ENCODE measurements around the gene LCP2.
A peak's percentile ranks its signal among the peaks of the same experiment; 100 is the strongest.
"Not testable (repeated sequence)": the region's sequence is repeated elsewhere in the genome, so short reads cannot be mapped to it uniquely, and the experiment has no call there.

Gene LCP2

DNA sequence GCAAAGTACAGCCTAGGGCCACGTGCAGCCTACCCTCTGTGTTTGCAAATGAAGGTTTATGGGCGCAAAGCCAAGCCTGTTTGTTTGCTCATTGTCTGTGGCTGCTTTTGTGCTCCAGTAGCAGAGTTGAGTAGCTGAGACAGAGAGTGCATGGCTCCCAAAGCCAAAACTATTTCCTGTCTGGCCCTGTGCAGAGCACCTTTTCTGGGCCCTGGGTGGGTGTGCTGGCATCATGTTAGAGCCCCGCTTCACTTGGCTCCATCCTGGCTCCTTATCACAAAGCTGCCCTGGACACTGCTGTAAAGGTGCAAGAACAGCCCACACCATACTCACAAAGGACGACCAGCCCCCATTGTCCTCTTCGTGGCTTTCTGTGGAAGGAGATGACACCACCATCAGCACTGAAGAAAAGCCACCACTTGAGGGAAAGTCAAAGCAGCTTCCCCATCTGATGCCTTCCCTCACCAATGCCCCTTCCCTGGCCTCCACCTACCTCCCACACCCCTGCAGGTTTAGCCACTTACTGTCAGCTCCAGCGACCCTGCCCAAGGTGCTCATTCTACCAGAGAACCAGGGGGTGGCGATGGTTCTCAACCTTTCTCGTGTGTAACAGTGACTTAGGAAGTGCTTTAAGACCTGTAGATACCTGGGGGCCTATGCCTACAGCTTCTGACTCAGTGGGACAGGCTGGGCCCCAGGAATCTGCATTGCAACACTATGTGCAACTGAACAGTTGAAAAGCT lies 23.4 kb downstream of the LCP2 start:
- no peak for DNase-seq

DNA sequence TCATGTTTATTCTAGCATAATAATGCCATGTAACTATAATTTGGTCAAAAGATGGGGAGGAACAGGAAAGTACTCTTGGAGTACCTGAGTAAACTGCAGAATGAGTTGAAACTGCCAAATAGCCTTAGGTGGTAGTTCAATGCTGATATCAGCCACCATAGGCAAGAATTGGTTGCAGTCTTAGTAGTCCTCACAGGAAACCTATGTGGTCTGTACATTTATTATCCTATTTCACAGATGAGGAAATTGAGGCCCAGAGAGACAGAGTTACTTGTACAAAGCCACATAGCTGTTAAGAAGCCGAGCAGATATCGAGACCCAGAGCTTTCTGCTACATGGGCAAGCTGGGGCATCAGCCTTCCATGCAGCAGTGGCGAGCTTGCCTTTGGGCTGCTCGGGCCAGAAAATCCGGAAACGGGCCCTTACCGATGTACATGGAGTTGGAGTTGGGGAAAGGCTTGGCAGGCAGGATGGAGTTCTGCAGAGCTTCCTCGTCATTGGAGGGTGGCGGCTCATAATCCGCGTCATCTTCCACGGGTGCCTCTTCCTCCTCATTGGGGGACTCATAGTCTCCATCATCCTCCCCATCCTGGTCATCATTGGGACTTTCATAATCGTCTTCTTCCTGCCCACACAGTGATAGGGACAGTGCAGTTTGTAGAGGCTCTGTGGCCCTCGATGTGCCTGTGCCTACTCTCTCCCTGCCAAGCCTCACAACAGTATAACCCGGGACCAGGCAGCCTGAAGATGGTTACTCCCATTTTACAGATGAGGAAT lies 27.1 kb downstream of the LCP2 start:
- DNase-seq = no peak

DNA sequence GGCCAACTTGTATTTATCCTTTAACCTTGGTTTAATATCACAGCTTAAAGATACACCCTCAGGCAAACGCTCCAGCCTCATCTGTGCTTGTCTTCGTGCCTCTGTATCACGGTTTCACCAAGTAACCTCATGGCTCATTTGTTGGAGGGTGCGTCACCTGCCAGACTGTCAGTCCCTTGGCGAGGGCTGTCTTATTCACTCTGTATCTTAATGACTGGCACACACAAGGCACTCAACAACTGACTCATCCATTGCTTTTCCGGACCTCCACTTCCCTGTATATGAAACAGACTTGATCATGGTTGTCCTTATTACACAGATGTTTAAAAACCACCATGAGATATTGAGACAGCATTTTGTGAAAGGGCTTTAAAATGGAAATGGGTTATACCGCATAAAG lies 28.0 kb downstream of the LCP2 start:
- DNase-seq = no peak

DNA sequence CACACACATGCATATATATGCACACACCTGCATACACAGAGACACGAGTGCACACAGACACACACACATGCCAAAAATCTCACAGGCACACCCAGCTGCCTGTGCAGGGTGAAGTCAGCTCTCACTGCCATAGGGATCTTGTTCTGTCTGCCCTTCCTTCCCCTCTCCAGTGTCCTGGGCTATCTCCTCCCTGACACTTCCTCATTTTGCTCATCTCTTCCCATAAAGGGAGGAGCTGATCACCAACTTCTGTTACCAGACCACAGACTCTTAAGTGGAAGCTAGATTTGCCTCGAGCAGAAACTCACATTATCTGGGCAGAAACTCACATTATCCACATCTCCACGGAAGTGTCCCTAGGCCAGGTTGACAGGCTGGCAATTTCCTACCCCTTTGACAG lies 28.7 kb downstream of the LCP2 start:
- DNase-seq = no peak

DNA sequence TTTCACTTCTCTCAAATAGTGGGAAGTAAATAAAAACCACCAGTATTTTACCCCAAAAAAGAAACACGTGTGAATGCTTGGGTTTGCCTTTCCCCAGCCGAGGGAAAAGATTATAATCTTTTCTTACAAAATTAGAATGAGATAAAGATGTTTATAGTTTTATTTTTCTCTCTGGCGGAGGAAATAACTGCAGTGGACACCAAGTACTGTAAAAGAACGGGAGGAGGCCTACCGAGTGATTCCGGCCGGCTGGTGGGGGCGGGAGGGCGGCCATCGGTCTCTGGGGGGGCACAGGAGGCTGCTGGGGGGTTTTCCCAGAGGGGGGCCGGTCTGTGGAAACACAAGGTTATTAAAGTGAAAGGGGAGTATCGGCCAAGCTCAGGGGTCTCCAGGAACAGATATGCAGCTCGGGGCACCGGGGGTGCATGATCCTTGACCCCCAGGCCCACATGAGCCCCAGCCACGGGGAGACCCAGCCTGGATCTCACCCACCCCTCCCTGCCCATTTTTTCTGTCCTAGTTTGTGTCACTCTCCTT lies 29.4 kb downstream of the LCP2 start:
- no peak for DNase-seq

DNA sequence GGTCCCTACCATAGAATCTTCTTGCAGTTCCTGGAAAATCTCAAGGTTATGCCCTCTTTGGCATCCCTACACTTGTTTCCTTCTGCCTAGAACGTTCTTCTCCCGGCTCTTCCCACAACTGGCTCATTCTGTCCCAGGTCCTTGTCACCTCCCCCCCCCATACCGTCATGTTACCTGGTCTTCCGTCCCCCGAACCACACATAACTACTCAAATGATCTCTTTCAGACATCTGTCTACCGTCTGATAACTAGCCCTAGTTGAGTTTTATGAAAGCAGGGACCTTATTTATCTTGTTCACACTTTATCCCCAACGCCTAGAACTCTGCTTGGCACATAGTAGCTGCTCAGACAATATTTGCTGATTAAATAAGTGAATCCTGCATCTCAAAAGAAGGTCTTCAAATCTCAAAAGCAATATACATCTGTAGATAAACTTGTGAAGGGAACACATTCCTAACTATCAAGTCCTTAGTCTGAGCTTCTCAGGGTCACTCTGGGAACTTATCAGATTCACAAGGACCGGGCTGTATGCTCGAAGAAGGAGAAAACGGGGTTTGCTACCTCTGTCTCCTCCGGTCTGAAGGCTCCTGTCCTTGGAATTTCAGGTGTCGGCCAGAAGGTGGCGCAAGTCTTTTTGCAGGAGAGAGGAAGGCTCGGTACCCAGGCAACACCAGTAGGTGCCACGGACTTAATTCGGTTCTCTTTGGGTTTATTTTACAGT lies 30.0 kb downstream of the LCP2 start:
- DNase-seq = peak; percentile 62

DNA sequence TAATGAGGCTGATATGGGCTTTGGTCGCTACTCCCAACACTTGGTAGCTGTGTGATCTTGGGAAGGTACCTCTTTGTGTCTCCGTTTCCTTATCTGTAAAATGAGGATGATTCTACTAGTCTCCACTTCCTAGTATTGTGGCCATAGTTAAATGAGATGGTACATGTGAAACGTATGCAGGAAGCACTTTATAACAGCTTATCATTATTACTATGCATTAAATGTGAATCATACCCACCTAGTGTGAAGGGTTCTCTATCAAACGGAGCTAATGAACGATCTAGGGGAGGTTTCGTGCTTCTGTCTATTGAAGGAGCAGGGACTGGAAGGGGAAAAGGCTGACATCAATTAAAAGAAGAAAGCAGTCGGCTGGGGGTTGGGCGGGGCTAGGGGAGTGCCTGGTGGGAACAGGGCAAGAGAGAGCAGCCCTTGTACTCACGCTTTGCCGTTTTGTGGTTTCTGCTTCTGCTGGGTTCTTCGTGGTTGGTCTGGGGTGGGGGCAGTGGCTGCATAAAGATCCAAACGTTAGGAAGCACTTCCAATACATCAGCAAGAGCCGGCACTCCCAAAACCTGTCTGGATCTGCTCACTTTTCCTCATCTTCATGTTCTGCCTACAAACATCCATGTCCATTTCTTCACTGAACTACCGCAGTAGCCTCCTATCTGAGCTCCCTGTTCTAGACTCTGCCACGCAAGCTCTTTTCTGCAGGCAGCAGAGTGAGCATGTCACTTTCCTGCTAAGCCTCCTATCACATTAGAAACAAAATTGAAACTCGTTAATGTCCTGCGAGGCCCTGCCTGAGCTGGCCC lies 30.8 kb downstream of the LCP2 start:
- no peak for DNase-seq

DNA sequence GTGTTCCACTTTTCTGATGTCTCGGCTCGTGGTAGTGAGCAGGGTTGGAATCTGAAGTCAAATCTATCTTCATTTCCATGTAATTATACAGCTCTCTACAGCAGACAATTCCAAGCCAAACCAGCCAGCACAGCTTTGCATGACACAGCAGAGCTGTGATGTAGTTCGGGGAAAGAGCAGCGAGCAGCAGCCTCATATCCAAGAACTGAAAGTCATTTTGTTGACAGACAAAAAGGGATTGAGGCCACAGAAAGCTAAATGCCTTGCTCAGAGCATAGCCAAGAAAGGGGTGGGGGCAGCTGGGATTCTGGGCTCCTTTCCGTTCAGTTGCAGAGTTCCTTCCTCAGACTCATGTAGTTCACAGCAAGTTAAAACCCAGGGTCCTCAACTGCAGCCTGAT lies 32.1 kb downstream of the LCP2 start:
- DNase-seq = no peak

DNA sequence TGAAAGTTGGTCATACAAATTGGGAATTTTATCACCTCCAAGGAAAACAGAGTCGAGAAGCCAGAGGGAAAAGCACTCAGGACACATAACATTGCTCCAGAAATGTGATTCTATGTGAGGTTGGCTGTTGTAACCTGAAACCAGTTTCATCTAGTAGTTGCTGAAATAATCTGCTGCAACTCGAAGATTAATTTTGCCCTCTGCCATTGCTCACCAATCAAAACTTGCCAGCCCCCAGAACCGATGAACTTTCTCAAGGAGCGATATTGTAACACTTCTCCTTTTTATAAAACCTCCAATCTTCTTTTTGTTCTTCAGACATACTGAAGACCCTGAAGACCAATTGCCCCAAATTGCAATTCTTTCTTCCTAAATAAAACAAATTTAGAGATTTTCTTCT lies 33.7 kb downstream of the LCP2 start:
- no peak for DNase-seq

DNA sequence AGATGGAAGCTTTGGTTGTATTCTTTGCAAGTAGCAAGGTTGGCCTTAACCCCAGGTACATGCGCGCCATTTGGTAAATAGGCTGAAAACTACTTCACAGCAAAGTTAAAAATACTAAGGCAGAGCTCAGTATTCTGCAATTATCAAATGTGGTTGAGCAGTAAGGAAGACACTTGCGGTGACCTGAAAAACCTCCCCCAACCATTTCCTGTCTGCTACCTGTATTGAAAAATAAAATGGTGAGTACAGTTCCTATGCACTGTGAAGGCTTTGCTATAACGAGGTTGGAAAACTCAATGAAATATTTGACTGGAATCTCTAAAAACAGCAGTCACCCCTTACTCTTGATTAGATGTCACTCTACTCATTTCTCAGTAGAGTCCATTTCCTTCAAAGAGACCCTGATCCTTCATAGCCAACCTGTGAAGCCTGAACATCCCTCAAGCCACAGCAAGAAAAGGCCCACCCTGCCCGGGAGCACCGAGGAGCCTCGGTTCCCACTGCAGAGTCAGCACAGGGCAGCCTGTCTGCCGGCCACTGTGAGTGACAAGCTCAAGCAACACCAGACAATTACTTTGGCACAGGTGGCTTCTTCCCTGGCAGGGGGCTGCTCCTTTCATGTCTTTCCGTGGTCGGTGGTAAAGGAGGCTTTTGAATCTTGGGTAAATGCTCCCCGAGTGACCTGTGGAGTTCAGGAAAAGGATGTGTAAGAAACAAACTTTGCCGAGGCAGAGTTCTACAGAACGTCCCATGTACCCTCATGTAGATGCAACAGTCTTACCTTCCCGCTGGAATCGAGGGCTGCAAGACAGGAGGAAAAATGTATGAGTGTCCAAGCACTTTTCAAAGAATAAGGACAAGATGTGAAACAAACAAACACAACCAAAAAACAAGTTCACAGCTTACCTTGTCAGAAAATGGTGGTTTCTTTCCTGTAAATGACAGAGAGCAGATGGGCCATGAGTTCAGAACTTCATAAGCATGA lies 35.2 kb downstream of the LCP2 start:
- no peak for DNase-seq

DNA sequence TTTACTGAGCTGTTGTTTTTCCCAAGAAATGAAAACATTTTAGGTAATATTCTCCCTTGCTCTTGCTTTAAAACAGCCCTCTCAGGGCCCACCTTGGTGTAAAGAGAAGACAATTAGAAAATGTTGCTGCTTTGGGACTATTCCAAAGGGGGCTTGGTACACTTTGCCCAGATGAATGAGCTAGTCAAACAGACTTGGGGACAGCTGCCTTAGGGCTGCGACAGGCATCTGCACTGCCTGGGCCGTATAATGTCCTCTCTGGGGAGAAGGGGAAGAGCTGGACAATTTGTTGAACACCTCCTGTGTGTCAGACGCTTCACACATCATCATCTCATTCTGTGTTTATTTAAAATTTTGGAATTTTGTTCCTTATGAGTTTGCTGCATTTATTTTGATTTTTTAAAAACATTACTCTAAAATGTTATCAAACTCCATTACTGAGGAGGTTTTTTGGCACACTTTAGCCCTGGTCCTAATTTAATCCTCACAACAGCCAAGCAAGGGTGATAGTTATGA lies 36.0 kb downstream of the LCP2 start:
- DNase-seq = no peak

DNA sequence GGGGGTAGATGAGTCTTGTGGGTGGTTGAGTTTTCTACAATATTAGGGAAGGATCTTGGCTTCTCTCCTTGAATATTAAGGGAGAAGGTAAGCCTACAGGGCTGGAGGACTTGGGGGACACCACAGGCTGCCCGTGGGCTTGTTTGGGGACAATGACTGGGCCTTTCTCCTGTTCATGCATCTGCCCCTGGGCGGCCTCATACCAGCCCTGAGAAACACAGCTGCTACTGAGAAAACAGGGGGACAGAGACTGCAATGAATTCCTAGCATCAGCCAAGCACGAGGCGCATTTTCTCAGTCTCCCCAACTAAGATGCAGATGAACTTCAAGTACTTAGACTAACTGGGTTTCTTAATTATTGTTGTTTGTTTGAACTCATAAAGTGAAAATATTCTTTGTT lies 40.2 kb downstream of the LCP2 start:
- no peak for DNase-seq

DNA sequence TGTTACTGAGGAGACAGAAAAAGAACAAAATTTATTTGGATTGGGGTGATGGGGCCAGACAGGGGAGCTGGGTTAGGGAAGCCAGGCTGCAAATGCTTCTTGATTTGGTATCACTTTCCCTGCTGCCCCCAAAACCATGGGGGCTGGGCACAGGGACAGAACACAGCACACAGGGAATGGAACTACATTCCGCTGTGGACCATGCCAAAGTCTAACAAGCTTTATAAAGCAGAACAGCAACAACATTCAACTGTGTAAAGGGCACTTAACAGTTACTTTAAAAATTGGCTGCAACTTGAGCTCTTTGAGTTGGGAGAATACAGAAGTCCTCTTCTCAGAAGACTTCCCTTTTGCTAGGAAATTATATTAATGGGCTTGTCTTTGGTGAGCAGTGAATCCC lies 41.0 kb downstream of the LCP2 start:
- no peak for DNase-seq

DNA sequence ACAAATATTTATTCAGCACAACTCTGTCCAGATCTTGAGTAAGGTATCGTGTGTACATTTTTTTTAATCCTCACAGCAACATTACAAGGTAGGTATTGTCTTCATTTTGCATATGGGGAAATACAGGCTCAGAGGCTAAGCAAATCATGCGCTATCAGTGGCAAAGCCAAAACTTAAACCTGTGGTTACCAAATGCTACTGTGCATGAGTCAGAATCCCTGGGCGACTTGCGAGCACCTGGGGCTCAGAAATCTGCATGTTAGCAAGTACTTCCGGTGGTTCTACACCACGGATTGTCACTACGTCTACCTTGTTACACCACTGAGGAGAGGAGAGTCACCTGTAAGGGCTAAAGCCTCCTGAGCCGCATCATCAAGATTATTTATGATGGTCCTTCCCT lies 43.5 kb downstream of the LCP2 start:
- no peak for DNase-seq

DNA sequence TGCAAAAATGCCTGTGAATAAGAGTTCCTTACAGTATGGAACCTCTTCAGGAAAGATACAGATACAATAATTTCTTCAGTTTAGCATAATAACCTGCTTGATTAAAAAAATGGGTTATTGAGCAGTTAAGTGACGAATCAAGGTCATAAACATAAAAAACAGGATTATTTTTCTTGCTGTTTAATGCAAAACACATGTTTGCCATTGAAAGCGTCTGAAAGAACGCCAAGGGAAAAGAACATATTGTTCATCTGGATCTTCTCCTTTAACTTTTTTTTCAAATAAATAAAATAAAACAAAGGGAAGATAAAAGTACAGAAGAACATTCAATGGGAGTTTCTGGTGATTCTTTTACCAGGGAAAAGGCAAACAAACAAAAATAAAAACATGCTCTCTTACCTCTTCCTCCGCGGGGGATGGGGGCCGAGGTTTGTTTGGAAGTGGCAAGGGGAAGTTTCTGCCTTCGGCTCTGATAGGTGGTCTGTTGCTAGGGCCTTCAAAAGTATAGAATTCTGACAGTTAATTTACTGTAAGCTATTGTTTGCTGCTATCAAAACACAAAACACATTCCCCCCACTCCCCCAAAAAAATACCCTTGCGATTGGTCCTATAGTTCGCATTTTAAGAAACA lies 44.7 kb downstream of the LCP2 start:
- DNase-seq = no peak

DNA sequence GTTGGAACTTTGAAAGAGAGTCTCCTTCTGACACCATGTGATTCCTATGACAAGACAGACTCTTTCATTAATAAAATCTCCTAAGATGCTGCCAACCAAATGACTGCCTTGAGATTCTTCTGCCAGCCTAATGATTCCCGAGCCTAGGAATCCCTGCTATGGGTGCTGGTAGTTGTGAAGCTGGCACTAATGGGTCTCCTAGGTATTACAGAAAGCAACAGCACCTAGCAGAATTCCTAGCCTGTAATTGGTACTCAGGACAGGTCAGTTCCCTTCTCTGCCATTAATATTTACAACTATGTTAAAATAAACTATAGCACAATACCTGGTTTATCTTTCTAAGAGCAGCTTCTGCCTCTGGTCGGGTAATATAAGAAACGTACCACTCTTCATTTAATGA lies 45.5 kb downstream of the LCP2 start:
- no peak for DNase-seq

DNA sequence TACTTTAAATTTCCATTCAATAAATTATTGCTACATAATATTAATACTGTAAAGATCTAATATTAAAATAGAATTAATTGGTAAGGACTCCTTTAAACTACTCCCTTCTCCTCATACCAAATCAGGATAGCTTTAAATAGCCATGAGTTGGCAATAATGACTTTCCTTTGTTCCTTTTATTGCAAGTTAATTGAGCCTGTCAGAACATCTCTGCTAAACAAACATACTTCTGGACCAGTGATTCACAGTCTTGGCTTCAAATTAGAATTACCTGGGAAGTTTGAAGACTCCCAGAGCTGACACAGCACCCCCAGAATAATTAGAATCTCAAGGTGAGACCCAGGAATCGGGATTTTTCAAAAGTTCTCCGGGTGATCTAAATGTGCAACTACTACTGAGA lies 46.1 kb downstream of the LCP2 start:
- no peak for DNase-seq

DNA sequence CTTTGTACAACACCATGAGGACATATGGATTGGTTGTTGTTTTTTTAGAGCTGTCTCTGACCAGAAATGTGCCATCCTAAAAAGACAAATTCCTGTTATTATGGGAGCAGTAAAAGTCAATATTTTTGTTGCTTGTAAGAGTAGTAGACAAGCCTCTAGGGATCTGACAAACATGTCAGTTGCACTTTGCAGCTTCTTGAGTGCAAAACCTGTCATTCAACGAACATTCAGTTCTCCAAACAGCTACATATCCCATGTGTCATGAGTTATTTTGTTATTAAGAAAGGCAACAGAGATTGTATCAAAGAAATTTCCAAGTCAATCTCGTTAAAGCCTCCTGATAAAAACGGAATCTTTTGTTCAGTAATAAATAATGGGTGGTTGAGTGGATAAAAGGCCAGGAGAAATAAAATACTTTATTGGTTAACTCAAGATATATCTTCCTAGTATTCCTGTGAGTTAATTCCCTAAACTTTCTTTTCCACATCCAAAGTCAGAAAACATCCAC lies 46.7 kb downstream of the LCP2 start:
- DNase-seq = no peak

DNA sequence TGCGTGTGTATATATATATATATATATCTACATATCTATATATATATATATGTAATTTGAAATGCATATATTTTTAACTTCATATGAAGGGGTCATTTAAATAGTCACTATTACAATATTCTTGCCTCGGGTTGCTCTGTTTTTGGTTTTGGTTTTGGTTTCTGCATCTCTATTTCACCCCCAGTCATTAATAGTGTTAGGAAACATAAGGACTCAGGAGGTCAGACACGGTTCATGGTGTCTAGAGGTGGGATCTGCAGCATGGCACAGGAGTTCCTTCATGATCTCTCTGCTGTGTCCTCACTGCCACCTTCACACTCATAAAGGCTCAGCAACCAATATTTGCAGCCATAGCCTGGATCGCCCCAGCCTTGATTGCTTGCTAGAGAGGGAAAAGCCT lies 48.2 kb downstream of the LCP2 start:
- DNase-seq = no peak

DNA sequence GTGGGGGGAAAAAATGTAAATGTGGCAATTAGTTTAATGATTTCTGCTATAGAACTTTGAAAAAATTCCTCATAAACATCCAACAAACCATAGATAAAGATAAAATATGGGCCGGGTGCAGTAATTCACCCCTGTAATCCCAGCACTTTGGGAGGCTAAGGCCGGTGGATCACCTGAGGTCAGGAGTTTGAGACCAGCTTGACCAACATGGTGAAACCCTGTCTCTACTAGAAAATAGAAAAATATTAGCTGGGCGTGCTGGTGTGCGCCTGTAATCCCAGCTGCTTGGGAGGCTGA lies 48.7 kb downstream of the LCP2 start:
- not testable (repeated sequence) for DNase-seq

Data from right kidney (tissue), 1 donor.